HG03025 (cell line): Measurements from ENCODE around the gene ZG16B.

Experiments
- ATAC-seq: cut with Tn5 transposase; IDR thresholded peaks from one replicate; pipeline ENCODE4 v1.9.1; 2021; ENCODE audit warnings: mild to moderate bottlenecking, moderate library complexity; ENCODE audit not compliant: unreplicated experiment, low FRiP score

ZG16B gene

GRCh38 chr16:2803545-2804195, 26.4 kb upstream of the ZG16B start:
- ATAC-seq = no peak

GRCh38 chr16:2804728-2805127, 25.4 kb upstream of the ZG16B start:
- ATAC-seq = no peak

- ATAC-seq = no peak
Measured at GRCh38 chr16:2806286-2806685, 23.8 kb upstream of the ZG16B start.

GRCh38 chr16:2808181-2808580, 21.9 kb upstream of the ZG16B start:
- no peak for ATAC-seq

- ATAC-seq = no peak
Measured at GRCh38 chr16:2809149-2809760, 20.8 kb upstream of the ZG16B start.

- ATAC-seq = no peak
Measured at GRCh38 chr16:2810651-2811050, 19.5 kb upstream of the ZG16B start.

GRCh38 chr16:2811703-2812471, 18.2 kb upstream of the ZG16B start:
- ATAC-seq = no peak

GRCh38 chr16:2813771-2814221, 16.3 kb upstream of the ZG16B start:
- ATAC-seq = no peak

- ATAC-seq = no peak
Measured at GRCh38 chr16:2814551-2815298, 15.4 kb upstream of the ZG16B start.

- no peak for ATAC-seq
Measured at GRCh38 chr16:2815299-2815771, 14.8 kb upstream of the ZG16B start.

- ATAC-seq = no peak
Measured at GRCh38 chr16:2816751-2817339, 13.3 kb upstream of the ZG16B start, which contains the start of gene PRSS21. Gene PRSS21 (plus strand): TSS chr16:2817237. CDS start chr16:2817269, 32 bp downstream.

- no peak for ATAC-seq
Measured at GRCh38 chr16:2817340-2818271, 12.5 kb upstream of the ZG16B start.

- no peak for ATAC-seq
Measured at GRCh38 chr16:2818272-2818876, 11.7 kb upstream of the ZG16B start.

GRCh38 chr16:2819179-2819938, 10.7 kb upstream of the ZG16B start:
- ATAC-seq = no peak

- no peak for ATAC-seq
Measured at GRCh38 chr16:2819939-2820835, 9.9 kb upstream of the ZG16B start.

- ATAC-seq = no peak
Measured at GRCh38 chr16:2820836-2821486, 9.1 kb upstream of the ZG16B start.
